ENCODE data around the gene EMX2.

Gene EMX2

DNA sequence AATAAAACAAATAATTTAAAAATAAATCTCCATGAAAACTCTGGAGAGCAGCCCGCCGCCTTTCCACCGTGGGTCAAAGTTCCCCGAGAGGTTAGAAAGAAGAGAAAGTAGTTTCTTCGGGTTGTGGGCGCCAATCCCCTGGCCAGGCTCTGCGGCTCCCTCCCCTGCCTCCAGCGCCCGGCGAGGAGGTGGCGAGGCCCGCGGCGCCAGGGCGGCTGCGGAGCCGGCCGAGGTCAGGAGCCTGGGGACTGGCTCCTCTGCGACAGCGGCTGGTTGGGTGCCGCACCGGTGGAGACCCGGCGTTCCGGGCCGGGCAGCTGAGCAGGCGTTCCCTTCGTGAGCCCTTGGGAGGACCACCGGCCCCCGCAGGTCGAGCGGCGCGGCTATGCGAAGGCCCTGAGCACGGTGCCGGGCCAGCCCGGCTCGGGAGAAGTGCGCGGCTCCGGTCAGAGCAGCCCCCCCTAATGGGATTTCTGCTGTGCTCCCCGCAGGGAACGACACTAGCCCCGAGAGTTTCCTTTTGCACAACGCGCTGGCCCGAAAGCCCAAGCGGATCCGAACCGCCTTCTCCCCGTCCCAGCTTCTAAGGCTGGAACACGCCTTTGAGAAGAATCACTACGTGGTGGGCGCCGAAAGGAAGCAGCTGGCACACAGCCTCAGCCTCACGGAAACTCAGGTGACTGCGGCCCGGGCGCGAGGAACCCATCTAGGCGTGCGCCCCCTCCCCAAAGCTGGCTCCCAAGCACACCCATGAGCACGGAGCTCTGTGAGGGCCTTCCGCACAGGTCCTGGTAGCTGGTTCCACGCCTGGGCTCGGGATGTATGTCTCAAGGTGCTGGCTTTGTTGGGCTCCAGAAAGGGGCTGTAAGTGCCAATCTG lies 2.8 kb downstream of the EMX2 start:
- DNase-seq, result no peak

DNA sequence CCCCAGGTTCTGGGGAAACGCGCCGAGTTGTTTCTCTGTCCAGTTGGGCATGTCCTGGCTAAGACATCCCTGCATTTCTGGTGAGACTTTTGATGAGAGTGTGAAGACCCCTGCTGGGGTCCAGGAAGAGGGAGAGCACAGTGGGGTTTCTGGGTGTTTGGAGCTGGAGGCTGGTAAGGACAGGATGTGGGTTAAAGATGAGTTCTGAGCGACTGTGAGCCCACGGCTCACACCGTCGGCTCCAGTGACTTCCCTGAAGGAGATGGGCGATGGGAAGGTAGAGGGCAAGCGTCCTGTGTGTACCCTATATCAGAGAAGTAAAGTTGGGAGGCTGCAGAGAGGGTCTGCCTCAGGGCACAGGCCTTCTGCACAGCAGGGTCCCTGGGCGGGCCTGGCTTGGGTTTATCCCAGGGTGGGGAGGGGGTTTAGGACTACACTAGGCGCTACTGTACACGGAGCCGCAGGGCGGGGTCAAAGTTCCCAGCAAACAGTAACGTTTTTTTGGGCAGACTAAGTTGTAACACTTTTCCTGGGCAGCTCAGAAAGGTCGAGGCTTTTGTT lies 3.6 kb downstream of the EMX2 start:
- DNase-seq, result no peak

DNA sequence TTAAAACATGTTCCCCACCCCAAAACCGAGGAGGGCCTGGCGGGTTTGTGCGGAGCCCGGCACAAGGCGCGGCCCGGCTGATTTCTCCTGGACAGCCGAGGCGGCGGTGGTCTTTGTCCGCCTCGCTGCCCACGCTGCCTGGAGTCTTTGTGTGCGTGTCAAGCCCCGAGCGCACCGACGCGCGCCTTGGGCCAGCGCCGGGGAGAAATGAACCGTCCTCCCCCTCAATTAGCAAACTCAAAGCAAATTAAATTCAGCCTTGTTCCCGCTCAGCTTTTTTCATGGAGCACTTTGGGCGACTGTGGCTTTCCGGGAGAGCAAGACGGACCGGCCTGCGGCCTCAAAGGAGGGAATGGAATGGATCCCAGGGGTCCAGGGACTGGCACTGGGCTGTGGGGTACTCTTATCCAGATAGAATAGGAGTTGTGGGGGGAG lies 4.1 kb downstream of the EMX2 start:
- no peak for DNase-seq

DNA sequence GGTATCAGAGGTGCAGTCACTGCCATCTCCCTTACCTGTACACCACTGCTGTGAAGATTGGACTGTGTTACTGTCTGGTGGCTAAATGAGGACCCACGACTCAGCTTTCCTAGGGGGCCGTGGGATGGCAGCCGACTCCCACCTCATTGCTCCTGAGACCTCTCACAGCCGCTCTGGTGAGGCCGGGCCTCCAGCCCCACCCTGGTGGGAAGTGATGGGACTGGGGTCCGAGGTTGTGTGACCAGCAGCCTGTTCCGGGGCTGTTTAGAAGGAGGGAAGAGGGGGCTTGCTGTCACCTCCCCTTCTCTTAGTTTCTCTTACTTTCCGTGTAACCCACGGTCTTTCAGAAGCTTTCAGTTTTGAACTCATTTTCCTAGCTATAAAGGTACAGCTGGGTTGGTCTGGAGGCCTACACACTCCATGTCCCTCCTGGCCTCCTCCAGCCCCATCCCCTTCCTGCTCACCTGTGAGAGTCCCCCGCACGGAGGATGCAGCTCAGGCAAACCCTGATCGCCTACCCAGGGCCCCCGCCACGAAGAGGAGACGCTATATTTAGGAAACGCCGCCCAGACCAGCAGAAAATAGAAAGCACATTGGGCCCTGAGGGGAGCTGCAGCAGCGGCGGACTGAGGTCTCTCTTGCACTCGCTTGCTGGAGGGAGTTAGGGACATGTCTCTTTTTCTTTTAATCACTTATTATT lies 4.6 kb downstream of the EMX2 start:
- DNase-seq, result no peak

DNA sequence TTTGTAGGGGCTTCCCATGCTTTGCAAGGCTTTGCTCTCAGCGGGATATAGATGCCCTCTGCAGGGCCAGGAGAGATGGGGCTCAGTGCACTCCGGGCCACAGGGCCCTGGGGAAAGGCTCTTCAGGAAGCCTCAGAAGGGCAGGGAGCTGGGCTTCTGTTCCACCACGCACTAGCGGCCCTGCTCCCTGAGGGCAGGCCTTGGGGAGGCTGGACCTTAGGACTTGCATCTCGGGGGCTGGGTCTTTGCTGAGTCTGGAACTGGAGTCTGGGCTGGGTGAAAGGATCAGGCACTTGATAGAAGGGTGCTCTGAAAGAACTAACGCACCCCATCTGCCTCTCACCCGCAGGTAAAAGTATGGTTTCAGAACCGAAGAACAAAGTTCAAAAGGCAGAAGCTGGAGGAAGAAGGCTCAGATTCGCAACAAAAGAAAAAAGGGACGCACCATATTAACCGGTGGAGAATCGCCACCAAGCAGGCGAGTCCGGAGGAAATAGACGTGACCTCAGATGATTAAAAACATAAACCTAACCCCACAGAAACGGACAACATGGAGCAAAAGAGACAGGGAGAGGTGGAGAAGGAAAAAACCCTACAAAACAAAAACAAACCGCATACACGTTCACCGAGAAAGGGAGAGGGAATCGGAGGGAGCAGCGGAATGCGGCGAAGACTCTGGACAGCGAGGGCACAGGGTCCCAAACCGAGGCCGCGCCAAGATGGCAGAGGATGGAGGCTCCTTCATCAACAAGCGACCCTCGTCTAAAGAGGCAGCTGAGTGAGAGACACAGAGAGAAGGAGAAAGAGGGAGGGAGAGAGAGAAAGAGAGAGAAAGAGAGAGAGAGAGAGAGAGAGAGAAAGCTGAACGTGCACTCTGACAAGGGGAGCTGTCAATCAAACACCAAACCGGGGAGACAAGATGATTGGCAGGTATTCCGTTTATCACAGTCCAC lies 5.4 kb downstream of the EMX2 start:
- no peak for DNase-seq

DNA sequence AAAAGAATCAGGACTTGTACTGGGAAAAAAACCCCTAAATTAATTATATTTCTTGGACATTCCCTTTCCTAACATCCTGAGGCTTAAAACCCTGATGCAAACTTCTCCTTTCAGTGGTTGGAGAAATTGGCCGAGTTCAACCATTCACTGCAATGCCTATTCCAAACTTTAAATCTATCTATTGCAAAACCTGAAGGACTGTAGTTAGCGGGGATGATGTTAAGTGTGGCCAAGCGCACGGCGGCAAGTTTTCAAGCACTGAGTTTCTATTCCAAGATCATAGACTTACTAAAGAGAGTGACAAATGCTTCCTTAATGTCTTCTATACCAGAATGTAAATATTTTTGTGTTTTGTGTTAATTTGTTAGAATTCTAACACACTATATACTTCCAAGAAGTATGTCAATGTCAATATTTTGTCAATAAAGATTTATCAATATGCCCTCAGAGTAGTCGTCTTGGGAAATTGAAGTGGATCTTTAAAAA lies 6.6 kb downstream of the EMX2 start:
- DNase-seq, result no peak

DNA sequence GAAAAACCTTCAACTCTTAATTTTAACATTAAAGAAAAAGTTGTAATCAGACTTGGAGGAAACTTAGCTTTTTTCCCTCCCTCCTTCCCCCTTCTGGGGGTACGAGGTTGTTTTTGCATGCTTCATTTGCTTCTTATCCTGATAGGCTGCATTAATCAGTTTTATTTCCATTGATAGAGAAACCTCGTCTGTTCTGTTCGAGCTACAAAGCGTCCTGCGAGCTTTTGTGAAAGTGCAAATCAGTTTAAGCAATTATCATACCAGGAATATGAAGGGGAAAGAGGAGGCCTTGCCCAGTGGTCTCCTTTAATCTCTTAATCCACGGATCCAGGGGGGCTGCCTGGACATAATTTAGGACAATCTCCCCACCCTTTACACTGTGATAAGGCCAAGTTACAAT lies 7.5 kb downstream of the EMX2 start:
- no peak for DNase-seq

DNA sequence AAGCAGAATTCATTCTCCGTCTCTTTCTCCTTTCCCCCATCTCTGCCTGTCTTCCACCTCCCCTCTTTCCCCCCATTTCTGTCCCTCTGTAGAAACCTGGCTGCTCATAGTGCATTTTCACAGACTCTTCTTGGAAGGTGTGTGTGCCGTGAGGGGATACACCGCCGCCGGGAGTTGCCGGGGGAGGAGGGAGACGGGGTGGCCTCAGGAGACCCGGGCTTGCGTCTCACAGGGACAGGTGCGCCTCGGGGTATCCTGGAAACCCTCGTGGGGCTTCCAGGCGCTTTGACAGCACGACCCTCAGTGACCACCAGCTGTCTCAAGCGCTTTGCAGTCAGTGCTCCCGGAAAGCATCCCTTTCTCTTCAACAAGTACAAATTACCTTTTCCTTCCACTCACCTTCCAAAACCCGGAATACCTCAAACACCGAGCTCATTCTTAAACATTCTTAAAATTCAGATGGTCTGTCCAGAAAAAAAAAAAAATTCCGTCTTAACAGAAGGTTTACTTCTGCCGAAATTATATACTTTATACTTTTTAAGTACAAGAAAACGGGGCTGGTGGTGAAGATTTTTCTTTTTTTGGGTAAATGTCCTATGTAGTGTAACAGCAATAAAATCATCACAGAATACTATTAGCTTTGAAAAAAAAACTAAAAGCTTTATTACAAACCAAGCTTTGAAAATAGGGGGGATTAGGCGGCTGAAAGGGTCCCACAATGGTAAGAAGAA lies 8.2 kb downstream of the EMX2 start:
- no peak for DNase-seq

DNA sequence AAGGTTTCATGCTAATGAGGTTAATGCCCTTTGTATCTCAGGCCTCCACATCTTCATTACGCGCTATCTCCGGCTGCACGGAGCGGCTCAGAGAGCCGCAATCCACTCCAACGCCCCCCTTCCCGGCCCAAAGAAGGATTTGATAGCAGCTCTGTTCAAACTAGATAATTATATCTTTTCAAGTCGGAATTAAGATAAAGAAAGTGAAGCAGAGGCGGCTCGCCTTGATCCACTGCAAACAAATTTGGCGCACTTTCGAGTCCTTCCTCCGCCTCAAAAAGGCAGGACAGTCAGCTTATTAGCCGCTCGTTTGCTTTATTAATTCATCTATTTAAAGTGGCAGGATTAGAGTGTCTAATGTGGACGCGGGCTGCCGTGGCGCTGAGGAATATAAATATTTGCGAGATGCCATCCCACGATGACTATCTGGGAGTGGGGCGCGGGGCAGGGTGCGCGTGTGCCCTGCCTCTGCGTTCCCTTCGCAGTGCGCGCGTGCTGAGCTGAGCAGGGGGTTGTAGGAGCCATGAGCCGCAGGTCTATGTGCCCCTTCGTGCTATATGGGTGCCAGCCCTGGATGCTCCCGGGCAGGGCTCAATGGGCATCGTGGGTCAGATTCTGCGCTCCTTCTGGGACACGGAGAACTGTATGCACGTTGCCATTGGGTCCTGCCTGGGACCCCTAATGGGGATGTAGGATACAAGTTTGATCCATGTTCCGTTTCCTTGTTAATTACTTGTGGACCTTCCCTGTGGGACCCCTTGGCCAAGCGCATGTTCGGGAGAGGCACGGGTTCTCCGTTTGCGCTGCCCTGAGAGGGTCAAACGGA lies 9.0 kb downstream of the EMX2 start:
- DNase-seq, result no peak

DNA sequence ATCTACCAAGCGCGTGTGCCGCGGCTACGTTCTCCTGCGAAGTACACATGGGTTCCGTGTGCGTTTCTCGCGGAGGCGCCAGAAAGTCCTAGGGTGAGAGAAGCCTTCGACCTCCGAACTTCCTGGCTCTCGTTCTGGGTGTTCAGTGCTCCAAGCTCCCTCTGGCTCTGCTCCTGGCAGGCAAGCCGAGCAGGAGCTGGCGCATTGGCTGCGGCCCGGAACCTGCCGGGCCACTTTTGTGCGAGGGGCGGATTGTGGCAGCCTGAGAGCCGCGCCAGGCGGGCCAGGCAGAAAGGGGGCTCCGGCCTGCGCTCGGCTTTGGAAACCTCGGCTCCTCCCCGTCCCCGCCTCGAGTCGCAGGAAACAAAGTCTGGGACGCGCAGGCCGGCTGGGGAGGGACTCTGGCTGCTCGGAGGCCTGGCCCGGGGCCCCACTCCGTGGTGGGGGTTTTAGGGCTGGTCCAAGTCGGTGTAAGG lies 9.6 kb downstream of the EMX2 start:
- no peak for DNase-seq

DNA sequence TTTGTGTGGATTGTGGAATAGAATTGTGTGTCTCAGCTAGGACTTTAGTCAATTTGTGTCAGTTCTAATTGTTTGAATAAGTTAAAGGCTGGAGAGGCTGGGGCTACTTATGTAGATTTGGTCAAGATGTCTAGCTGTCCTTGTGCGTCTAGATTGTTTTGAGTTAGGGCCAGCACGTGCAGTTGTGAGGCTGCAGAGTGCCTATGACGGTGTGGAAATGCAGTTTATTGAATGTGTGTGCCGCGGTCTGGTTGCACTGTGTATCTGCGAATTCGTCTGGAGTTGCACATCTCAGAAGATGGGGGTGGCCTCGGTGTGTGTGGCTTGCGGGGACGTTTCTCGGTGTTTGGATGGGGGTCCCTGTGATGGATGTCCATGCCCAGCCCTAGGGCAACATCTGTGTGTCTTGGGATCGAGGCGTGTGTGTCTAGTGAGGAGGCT lies 10.2 kb downstream of the EMX2 start:
- DNase-seq, result no peak

DNA sequence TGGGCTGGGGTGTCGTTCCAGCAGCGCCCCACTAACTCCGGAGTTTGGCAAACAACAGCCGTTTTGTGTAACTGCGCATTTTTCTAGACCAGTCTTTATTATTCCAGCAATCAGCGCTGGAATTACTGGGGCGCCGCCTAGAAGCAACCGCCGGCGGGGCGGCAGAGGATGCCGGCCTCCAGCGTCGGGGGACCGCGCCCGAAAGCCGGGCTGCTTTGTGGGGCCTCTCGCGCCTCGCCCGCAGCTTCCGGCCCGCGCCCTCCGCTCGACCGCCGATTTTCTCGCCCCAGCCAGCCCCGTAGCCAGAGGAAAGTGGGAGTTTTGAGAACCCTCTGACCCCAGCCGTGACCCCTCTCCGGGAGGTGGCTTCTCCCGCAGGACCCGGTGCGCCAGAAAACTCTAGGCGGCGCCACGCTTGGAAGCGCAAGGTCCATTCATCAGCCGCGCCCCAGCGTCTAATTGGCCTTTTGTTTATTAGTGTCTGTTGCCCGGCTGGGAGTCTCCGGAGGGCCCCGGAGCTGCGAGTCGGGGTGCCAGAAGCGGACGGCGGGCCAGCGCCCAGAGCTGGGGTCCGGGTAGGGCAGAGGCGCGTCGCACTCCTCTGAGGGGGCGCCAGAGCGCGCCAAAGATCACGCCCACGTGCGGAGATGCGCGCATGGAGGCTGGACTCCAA lies 10.7 kb downstream of the EMX2 start:
- no peak for DNase-seq

DNA sequence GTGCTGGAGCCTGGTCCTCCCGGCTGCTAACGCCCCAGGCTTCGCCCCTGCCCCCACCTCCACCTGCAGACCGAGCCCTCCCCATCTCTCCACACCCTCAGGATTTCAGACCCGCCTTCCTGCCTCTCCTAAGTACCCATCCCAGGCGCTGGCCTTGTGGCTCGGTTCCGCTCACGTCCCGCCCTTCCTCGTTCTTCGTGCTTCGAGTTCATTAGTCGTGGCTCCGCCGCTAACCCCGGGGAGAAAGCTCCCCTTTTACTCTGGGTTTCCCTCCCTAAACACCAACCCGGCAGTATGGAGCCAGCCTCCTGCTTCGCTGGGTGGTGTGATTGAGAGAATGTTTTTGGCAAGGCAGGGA lies 11.2 kb downstream of the EMX2 start:
- DNase-seq, result no peak

DNA sequence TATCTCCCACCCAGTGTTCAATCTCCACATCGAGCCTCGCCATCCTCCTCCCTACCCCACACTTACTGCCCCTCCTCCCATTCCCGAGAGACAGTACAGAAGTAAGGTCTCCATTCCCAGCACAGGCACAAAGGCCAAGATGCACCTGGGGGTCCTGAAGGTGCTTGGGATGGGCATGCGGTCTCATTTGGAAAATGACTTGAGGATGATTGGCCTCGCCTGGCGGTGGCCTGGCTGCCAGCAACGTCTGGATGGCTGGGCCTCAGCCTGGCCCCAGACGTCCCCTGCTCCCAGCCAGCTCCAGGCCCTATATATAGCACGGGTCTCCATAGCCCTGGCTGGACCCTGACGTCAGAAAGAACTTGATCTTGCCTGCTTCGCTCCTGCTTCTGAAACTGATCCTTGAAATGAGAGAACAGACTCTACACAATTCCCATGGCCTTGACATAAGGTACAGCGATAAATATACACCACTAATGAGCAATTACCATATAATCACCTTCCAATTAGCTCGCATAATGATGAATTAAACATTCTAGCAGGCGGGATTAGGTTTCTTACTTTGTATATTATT lies 11.8 kb downstream of the EMX2 start:
- DNase-seq, result no peak

DNA sequence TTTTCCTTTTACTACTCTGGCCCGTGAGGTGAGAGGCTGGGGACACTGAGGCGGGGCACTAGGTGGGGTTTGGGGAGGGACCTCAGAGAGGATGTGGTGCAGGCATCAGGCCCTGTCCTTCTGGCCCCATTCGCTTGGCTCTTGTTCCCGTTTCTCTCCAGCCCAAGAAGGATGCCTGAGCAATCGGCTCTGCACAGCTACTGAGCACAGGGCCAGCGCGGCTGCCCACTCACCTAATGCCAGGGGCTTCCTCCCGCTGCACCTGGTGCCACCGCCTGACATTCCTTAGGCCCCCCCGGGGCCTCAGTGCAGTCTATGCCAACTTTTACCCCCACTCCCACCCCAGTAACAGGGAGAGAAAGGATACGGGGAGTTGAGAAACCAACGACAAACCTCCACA lies 12.5 kb downstream of the EMX2 start:
- no peak for DNase-seq

DNA sequence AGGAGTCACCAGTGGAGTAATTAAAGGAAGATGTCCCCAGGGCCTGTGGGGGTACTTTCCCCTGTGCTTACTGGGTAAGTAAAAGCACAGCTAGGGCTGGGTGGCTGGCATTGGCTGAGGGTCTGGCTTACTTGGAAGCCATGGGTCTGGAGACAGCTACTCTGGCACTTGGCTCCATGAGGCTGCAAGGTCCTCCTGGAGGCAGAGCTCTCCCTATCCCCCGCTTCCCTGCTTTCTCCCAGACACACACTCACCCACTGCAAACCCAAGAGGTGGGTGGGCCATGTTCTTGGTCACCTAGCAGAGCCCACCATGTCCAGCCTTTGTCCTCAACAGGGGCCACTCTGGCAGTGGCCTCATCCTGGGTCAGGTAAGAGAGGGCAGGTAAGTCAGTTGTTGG lies 13.3 kb downstream of the EMX2 start:
- DNase-seq, result no peak

DNA sequence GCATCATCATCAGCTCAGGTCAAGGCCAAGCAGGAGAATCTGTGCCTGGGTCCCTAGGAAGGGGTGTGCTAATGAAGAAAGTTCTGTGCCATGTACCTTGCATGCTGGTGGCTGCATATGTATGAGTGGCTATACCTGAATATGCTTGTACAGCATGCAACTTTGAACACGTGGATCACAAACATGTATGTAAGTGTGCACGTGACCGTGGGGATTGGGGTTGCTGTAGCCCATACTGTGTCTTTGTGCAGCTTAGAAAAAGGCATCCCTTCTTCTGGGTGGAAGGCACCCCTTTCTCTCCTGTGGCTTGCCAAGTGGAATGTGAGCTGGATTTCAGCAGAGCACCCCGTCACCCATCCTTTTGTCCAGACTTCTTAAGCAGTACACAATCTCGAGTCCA lies 13.8 kb downstream of the EMX2 start:
- no peak for DNase-seq

DNA sequence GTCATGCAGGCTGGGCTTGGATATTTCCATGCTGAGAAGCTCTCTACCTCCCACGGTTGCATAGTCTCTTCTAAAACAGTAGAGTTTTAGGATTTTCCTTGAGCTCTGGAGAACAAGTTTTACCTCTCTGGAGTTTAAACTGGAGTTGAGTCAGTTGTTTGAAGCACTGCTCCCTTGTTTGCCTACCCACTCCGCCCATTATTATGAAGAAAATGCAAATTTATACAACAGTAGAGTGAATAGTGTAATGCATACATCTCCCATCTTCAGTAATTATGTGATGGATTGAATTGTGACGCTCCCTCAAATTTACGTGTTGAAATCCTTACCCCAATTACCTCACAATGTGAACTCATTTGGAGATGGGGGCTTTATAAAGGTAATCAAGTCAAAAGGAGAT lies 17.2 kb downstream of the EMX2 start:
- no peak for DNase-seq

DNA sequence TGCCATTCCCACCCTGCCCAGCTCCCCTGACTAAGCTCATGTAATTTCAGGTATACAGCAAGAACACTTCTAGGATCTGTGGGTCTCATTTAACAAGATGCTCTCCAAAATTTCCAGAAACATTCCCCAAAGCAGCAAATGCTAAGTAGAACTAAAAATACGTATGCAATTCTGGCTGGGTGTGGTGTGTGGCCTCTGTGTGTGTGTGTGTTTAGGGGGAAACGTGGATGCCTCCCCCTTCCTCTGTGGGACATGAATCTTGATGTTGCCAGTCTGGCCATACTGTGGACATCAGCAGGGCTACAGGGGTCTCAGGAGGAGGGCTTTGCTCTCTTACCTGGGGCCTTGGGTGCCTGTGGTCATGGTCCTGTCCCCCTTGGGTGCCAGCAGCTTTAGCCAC lies 18.4 kb downstream of the EMX2 start:
- no peak for DNase-seq

DNA sequence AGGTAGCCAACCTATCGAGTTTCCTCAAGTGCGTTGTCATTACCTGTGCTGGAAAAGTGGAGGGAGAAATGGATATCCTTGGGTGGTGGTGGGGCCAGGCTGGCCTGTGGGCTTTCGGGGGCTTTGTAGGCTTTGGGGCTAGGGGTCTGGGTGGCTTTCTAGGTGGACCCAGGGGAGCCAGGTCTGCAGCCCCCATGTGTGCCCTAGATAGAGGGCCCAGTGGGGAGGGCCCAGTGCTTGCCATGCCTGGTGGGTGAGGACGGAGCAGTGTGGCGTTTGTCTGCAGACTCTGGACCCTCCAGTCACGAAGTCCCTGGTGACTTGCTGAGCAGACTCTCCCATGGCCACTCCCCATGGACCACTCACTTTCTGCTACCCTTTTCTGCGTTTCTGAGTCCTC lies 19.7 kb downstream of the EMX2 start:
- no peak for DNase-seq
